IMR-90 (cell line): Measurements from ENCODE around the gene TMEM145.

Experiments used
- CTCF ChIP-seq: conservative IDR thresholded peaks from 2 replicates; pipeline ENCODE4 v1.5.1; 2012; ENCODE audit warnings: mild to moderate bottlenecking, low read depth, low read length, improper control_type of control experiment
- MXI1 ChIP-seq: IDR thresholded peaks from 2 replicates; pipeline ENCODE4 v1.6.1; 2012; ENCODE audit warnings: low read depth, mild to moderate bottlenecking, low read length, moderate library complexity, borderline replicate concordance
- POLR2A ChIP-seq: IDR thresholded peaks from 2 replicates; pipeline ENCODE4 v1.6.1; 2012; ENCODE audit warnings: mild to moderate bottlenecking, low read depth, low read length
- RAD21 ChIP-seq: IDR thresholded peaks from 2 replicates; pipeline ENCODE4 v1.6.1; 2012; ENCODE audit warnings: low read length, improper control_type of control experiment
- RFX5 ChIP-seq: IDR thresholded peaks from 2 replicates; pipeline ENCODE4 v1.8.0; 2012; ENCODE audit warnings: low read depth, mild to moderate bottlenecking, low read length, moderate library complexity
- SMC3 ChIP-seq: fragments of 150-350 bp; IDR thresholded peaks from 2 replicates; pipeline ENCODE4 v1.6.1; 2016; ENCODE audit warnings: low read depth, mild to moderate bottlenecking, antibody characterized with exemption, low read length, moderate library complexity
- TF ChIP-seq, protein P1 (sequence below): fragments of 150-350 bp; IDR thresholded peaks from 2 replicates; pipeline ENCODE4 v1.6.1; 2017; ENCODE audit warnings: mild to moderate bottlenecking, antibody characterized with exemption, low read length, low read depth

GRCh38 chr19:42275103-42275502 is 38.0 kb upstream of the TMEM145 start:
- TF ChIP-seq, protein P1, sequence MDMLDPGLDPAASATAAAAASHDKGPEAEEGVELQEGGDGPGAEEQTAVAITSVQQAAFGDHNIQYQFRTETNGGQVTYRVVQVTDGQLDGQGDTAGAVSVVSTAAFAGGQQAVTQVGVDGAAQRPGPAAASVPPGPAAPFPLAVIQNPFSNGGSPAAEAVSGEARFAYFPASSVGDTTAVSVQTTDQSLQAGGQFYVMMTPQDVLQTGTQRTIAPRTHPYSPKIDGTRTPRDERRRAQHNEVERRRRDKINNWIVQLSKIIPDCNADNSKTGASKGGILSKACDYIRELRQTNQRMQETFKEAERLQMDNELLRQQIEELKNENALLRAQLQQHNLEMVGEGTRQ = no peak
- TF ChIP-seq CTCF = no peak
- TF ChIP-seq SMC3 = no peak
- no peak for TF ChIP-seq RAD21
- TF ChIP-seq RFX5 = no peak
- no peak for TF ChIP-seq POLR2A
- no peak for TF ChIP-seq MXI1
